T-helper 17 cell (primary cell): ENCODE measurements around the gene SNRPN. TPM values are rescaled to one million over a fixed set of nuclear protein-coding genes. Genes with fewer than 3 reads are reported as not detected.
A peak's percentile ranks its signal among the peaks of the same experiment; 100 is the strongest.
"Not testable (repeated sequence)": the region's sequence is repeated elsewhere in the genome, so short reads cannot be mapped to it uniquely, and the experiment has no call there.

ENCODE experiments used
- ATAC-seq: fragments of 150-1000 bp; cut with Tn5 transposase; 2 replicates; pipeline ENCODE4 v1.10.0; 2021; ENCODE audit warnings: mild to moderate bottlenecking, moderate library complexity
- DNase-seq, 3 donors: peaks; one replicate each; pipeline versions ENCODE4 v3.0.0 to v3.0.0-alpha.2; 2020 to 2021
- H3K9me3 ChIP-seq: one replicate; pipeline ENCODE4 v1.7.0; 2013; ENCODE audit warnings: low read length, mild to moderate bottlenecking; ENCODE audit not compliant: control insufficient read depth, poor library complexity, severe bottlenecking
- H3K27ac Mint-ChIP-seq: one replicate; pipeline ENCODE4 v1.8.0; 2022; ENCODE audit warnings: mild to moderate bottlenecking, moderate library complexity, mixed read lengths
- H3K27me3 Mint-ChIP-seq: one replicate; pipeline ENCODE4 v1.8.0; 2022; ENCODE audit warnings: mixed read lengths
- H3K36me3 Mint-ChIP-seq: one replicate; pipeline ENCODE4 v1.8.0; 2022; ENCODE audit warnings: low read depth, mixed read lengths
- H3K4me1 Mint-ChIP-seq: one replicate; pipeline ENCODE4 v1.8.0; 2022; ENCODE audit warnings: mild to moderate bottlenecking, mixed read lengths
- H3K4me3 Mint-ChIP-seq: one replicate; pipeline ENCODE4 v1.8.0; 2022; ENCODE audit warnings: mild to moderate bottlenecking, moderate library complexity, mixed read lengths
- total RNA-seq, 4 donors: library from RNA in 2 of 4; stranded (reverse) in 2 of 4; gene quantifications; one replicate each; pipeline ENCODE4 v1.2.3 and lab custom pipeline; 2022 to 2026

SNRPN gene
- total RNA-seq, 2 donors from 2014 or later = 89.4 to 90.1 TPM

GRCh38 chr15:24945711-24946110 lies 9.1 kb upstream of the SNRPN start:
- no peaks in the 10 kb centered on the region for H3K27me3 Mint-ChIP-seq
- no peaks in the 10 kb centered on the region for H3K9me3 ChIP-seq
- H3K36me3 Mint-ChIP-seq = no peaks in the 10 kb centered on the region
- no peak overlapping the region for H3K27ac Mint-ChIP-seq
- ATAC-seq (no peak), DNase-seq (no peak)
- H3K4me1 Mint-ChIP-seq = no peaks in the 10 kb centered on the region
- H3K4me3 Mint-ChIP-seq = no peak overlapping the region

DNA sequence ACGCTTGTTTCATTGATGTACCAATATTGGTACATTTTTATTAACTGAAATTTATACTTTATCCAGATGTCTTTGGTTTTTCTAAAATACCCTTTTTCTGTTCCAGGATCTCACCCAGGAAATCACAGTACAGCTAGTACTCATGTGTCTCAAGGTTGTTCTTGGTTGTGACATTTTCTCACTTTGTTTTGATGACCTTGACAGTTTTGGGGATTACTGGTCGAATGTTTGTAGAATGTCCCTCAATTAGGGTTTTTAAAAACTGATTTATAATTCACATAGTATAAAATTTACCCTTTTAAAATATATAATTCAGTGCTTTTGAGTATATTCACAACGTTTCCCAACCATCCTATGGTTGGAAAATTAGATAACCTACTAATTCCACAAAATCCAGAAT lies 6.3 kb upstream of the SNRPN start:
- DNase-seq (no peak), ATAC-seq (no peak)
- Mint-ChIP-seq H3K27ac (no peak overlapping the region), H3K36me3 (no peaks in the 10 kb centered on the region), H3K27me3 (no peaks in the 10 kb centered on the region), H3K4me1 (no peaks in the 10 kb centered on the region), H3K4me3 (no peak overlapping the region)
- no peaks in the 10 kb centered on the region for H3K9me3 ChIP-seq

GRCh38 chr15:24955531-24955921 lies 739 bp downstream of the SNRPN start:
- no peaks in the 10 kb centered on the region for H3K9me3 ChIP-seq
- peak; percentile 2 for ATAC-seq
- H3K4me1 Mint-ChIP-seq = peaks cover 9% of the 10 kb centered on the region
- H3K27ac Mint-ChIP-seq = peak overlapping the region; percentile 96
- no peaks in the 10 kb centered on the region for H3K27me3 Mint-ChIP-seq
- DNase-seq = peak; percentile 4 to 12 (median 7)
- peak overlapping the region; percentile 92 for H3K4me3 Mint-ChIP-seq
- H3K36me3 Mint-ChIP-seq = peaks cover 9% of the 10 kb centered on the region

- Mint-ChIP-seq H3K4me1 (peaks cover 9% of the 10 kb centered on the region), H3K27me3 (no peaks in the 10 kb centered on the region), H3K27ac (peak overlapping the region; percentile 96), H3K36me3 (peaks cover 9% of the 10 kb centered on the region), H3K4me3 (peak overlapping the region; percentile 92)
- ATAC-seq (peak; percentile 82), DNase-seq (peak; percentile 41 to 59 (median 59))
- H3K9me3 ChIP-seq = no peaks in the 10 kb centered on the region
These were observed 1.5 kb downstream of the SNRPN start for GRCh38 chr15:24956111-24956838.

DNA sequence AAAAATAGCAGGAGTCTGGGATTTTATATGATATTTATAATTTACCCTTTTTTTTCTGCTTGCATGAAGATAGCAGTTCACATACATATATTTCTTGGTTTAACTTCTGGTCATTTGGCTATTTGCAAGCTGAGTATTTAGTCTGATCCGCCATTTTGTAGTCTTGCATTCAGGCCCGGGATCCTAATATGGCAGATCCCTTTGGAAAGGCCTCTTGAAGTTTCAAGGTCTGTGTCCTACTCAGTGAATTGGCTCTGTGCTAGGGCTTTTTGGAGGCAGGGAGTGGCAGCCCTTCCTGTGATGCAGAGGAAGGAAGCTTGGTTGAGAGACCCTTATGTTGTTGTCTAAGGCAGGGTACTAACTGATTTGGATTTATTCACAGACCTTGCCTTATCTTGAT lies 2.9 kb downstream of the SNRPN start:
- Mint-ChIP-seq H3K27ac (peak overlapping the region; percentile 96), H3K4me1 (peaks cover 9% of the 10 kb centered on the region), H3K27me3 (no peaks in the 10 kb centered on the region), H3K4me3 (no peak overlapping the region), H3K36me3 (peaks cover 9% of the 10 kb centered on the region)
- DNase-seq (no peak), ATAC-seq (no peak)
- no peaks in the 10 kb centered on the region for H3K9me3 ChIP-seq

GRCh38 chr15:24961967-24962366 lies 7.2 kb downstream of the SNRPN start:
- no peak overlapping the region for H3K27ac Mint-ChIP-seq

GRCh38 chr15:24962880-24963279 lies 8.1 kb downstream of the SNRPN start:
- Mint-ChIP-seq H3K4me1 (peaks cover 3% of the 10 kb centered on the region), H3K27me3 (no peaks in the 10 kb centered on the region), H3K36me3 (no peaks in the 10 kb centered on the region), H3K27ac (no peak overlapping the region), H3K4me3 (no peak overlapping the region)
- peaks cover 7% of the 10 kb centered on the region for H3K9me3 ChIP-seq
- ATAC-seq (no peak), DNase-seq (no peak)

More at GRCh38 chr15:24961967-24962366, 7.2 kb downstream of the SNRPN start:
- no peak overlapping the region for H3K4me3 Mint-ChIP-seq
- H3K9me3 ChIP-seq = peaks cover 7% of the 10 kb centered on the region
- no peak for ATAC-seq
- peaks cover 7% of the 10 kb centered on the region for H3K4me1 Mint-ChIP-seq
- no peaks in the 10 kb centered on the region for H3K36me3 Mint-ChIP-seq
- no peaks in the 10 kb centered on the region for H3K27me3 Mint-ChIP-seq
- DNase-seq = no peak

DNA sequence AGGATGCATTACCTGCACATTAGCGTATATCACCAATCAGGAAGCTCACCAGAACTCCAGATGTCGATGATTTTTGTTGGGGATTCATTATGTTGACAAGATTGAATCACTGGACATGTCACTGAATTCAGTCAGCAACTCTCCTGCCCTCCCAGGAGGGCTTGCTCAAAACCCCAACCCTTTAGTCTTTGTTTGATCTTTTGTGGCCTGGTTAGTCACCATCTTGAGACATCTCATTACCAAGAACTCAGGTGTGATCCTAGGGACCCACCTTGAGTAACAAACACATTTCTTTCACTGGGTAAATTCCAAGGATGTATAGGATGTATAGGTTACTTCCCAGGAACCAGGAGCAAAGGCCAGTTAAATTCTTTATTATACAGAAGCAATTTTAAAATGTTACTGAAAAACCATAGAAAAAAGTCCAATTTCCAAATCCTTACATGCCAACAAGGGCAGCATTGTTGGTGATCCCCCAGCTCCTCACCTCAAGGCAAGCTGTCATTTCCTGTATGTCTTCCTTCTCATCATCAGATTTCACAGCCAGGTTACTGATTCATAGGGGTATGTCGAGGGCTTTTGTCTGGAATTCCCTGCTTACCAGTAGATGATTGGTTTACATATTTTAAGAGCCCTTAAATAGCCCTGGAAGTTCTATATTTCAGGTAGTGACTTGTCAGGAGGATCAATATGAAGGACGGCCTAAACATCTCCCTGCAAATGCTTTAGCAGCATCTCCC lies 11.7 kb downstream of the SNRPN start:
- Mint-ChIP-seq H3K4me3 (no peak overlapping the region), H3K4me1 (no peaks in the 10 kb centered on the region), H3K27ac (no peak overlapping the region), H3K36me3 (no peaks in the 10 kb centered on the region), H3K27me3 (no peaks in the 10 kb centered on the region)
- ATAC-seq (no peak), DNase-seq (no peak)
- peaks cover 7% of the 10 kb centered on the region for H3K9me3 ChIP-seq

- no peak for ATAC-seq
- H3K27me3 Mint-ChIP-seq = no peaks in the 10 kb centered on the region
- no peak overlapping the region for H3K27ac Mint-ChIP-seq
- H3K36me3 Mint-ChIP-seq = peaks cover 2% of the 10 kb centered on the region
- peaks cover 2% of the 10 kb centered on the region for H3K9me3 ChIP-seq
- DNase-seq = no peak
- no peaks in the 10 kb centered on the region for H3K4me1 Mint-ChIP-seq
- no peak overlapping the region for H3K4me3 Mint-ChIP-seq
These were observed 16.3 kb downstream of the SNRPN start for GRCh38 chr15:24971052-24971451.

DNA sequence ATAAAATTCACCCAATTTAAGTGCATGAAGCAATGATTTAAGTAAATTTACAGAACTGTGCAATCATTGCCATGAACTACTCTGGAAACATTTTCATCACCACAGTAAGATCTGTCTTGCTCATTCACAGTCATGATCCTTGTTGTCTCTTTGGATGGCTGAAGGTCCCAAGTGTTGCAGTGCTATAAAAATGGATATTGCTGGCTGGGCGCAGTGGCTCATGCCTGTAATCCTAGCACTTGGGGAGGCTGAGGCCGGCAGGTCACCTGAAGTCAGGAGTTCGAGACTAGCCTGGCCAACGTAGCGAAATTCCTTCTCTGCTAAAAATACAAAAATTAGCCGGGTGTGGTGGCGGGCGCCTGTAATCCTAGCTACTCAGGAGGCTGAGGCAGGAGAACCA lies 17.0 kb downstream of the SNRPN start:
- Mint-ChIP-seq H3K27me3 (no peaks in the 10 kb centered on the region), H3K4me1 (no peaks in the 10 kb centered on the region), H3K36me3 (peaks cover 2% of the 10 kb centered on the region), H3K27ac (no peak overlapping the region), H3K4me3 (no peak overlapping the region)
- ATAC-seq (no peak), DNase-seq (no peak)
- H3K9me3 ChIP-seq = no peaks in the 10 kb centered on the region

GRCh38 chr15:24972707-24973106 lies 17.9 kb downstream of the SNRPN start:
- H3K4me1 Mint-ChIP-seq, ATAC-seq, H3K4me3 Mint-ChIP-seq, DNase-seq, H3K27ac Mint-ChIP-seq, H3K27me3 Mint-ChIP-seq, H3K36me3 Mint-ChIP-seq, H3K9me3 ChIP-seq: not testable (repeated sequence)

- no peaks in the 10 kb centered on the region for H3K27me3 Mint-ChIP-seq
- DNase-seq = no peak
- no peaks in the 10 kb centered on the region for H3K4me1 Mint-ChIP-seq
- ATAC-seq = no peak
- peaks cover 4% of the 10 kb centered on the region for H3K9me3 ChIP-seq
- H3K4me3 Mint-ChIP-seq = no peak overlapping the region
- H3K36me3 Mint-ChIP-seq = peaks cover 7% of the 10 kb centered on the region
- H3K27ac Mint-ChIP-seq = no peak overlapping the region
These were observed 22.1 kb downstream of the SNRPN start for GRCh38 chr15:24976932-24977331.

GRCh38 chr15:24977686-24978085 lies 22.9 kb downstream of the SNRPN start:
- Mint-ChIP-seq H3K4me3 (no peak overlapping the region), H3K27ac (no peak overlapping the region), H3K4me1 (no peaks in the 10 kb centered on the region), H3K27me3 (no peaks in the 10 kb centered on the region), H3K36me3 (peaks cover 7% of the 10 kb centered on the region)
- DNase-seq (no peak), ATAC-seq (no peak)
- H3K9me3 ChIP-seq = peaks cover 4% of the 10 kb centered on the region

DNA sequence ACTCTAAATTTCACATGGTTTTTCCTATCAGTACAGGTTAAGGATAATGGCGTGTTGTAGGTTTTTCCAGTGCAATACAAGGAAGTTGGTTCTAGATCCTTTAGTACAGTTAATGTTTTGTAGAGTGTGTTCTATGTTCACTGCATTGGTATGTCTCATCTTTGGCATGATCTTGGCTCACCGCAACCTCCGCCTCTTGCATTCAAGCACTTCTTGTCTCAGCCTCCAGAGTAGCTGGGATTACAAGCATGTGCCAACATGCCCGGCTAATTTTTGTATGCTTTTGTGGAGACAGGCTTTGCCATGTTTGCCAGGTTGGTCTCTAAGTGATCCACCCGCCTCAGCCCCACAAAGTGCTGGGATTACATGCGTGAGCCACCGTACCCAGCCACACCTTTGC lies 30.4 kb downstream of the SNRPN start:
- DNase-seq (no peak), ATAC-seq (no peak)
- Mint-ChIP-seq H3K27me3 (no peaks in the 10 kb centered on the region), H3K4me1 (no peaks in the 10 kb centered on the region), H3K4me3 (no peak overlapping the region), H3K36me3 (peaks cover 2% of the 10 kb centered on the region), H3K27ac (no peak overlapping the region)
- H3K9me3 ChIP-seq = peaks cover 4% of the 10 kb centered on the region
